Liver (tissue), 9 donors: ENCODE measurements around the gene NELFCD. TPM values are rescaled to one million over a fixed set of nuclear protein-coding genes. Genes with fewer than 3 reads are reported as not detected.

Source experiments
- DNase-seq: peaks from one replicate; pipeline ENCODE4 v3.0.0-alpha.2; 2017; ENCODE audit warnings: low spot score
- H3K27ac ChIP-seq, 2 donors: one replicate each; pipeline ENCODE4 v1.7.0; 2013; ENCODE audit warnings: inconsistent platforms in 2 of 2, low read length in 2 of 2, control low read depth in 1 of 2, low read depth in 1 of 2, mild to moderate bottlenecking in 1 of 2
- H3K27me3 ChIP-seq, 4 donors: one replicate each; pipeline versions ENCODE4 v1.6.1 to v1.7.0; 2013; ENCODE audit warnings: low read length in 3 of 4, inconsistent platforms in 1 of 4, mild to moderate bottlenecking in 1 of 4, moderate library complexity in 1 of 4; ENCODE audit not compliant: control insufficient read depth in 4 of 4, insufficient read depth in 4 of 4
- H3K36me3 ChIP-seq, 4 donors: one replicate each; pipeline versions ENCODE4 v1.6.1 to v1.7.0; 2013; ENCODE audit warnings: low read length in 3 of 4, mild to moderate bottlenecking in 3 of 4, low read depth in 1 of 4, moderate library complexity in 1 of 4; ENCODE audit not compliant: control insufficient read depth in 4 of 4, insufficient read depth in 3 of 4
- H3K4me1 ChIP-seq, 4 donors: one replicate each; pipeline versions ENCODE4 v1.6.1 to v1.7.0; 2013; ENCODE audit warnings: low read length in 3 of 4, mild to moderate bottlenecking in 3 of 4, moderate library complexity in 1 of 4; ENCODE audit not compliant: control insufficient read depth in 4 of 4, insufficient read depth in 4 of 4
- H3K4me3 ChIP-seq, 3 donors: one replicate each; pipeline versions ENCODE4 v1.6.1 to v1.7.0; 2013; ENCODE audit warnings: low read length in 3 of 3, control low read depth in 1 of 3, low read depth in 1 of 3, mild to moderate bottlenecking in 1 of 3
- H3K9ac ChIP-seq, 2 donors: one replicate each; pipeline ENCODE4 v1.7.0; 2013; ENCODE audit warnings: low read length in 2 of 2, mild to moderate bottlenecking in 2 of 2, moderate library complexity in 2 of 2, control low read depth in 1 of 2, low read depth in 1 of 2
- H3K9me3 ChIP-seq, 4 donors: one replicate each; pipeline versions ENCODE4 v1.6.1 to v1.7.0; 2013; ENCODE audit warnings: low read length in 3 of 4; ENCODE audit not compliant: control insufficient read depth in 4 of 4
- EGR1 ChIP-seq, 2 donors: IDR thresholded peaks; 2 replicates each; pipeline ENCODE4 v1.6.1; 2016 to 2018; ENCODE audit warnings: antibody characterized with exemption in 2 of 2, low read depth in 2 of 2
- FOXA1 ChIP-seq: IDR thresholded peaks from 2 replicates; pipeline ENCODE4 v1.6.1; 2016; ENCODE audit warnings: antibody characterized with exemption
- FOXA2 ChIP-seq: IDR thresholded peaks from 2 replicates; pipeline ENCODE4 v1.6.1; 2016; ENCODE audit warnings: antibody characterized with exemption
- GABPA ChIP-seq, 2 donors: IDR thresholded peaks in 1 of 2; conservative IDR thresholded peaks in 1 of 2; 2 replicates each; pipeline ENCODE4 v1.6.1; 2016; ENCODE audit warnings: antibody characterized with exemption in 2 of 2, mild to moderate bottlenecking in 1 of 2, moderate library complexity in 1 of 2
- HNF4A ChIP-seq, 2 donors: conservative IDR thresholded peaks; 2 replicates each; pipeline ENCODE4 v1.6.1; 2016; ENCODE audit warnings: antibody characterized with exemption in 2 of 2, mild to moderate bottlenecking in 2 of 2
- HNF4G ChIP-seq: IDR thresholded peaks from 2 replicates; pipeline ENCODE4 v1.6.1; 2016; ENCODE audit warnings: antibody characterized with exemption
- JUND ChIP-seq, 2 donors: IDR thresholded peaks; 2 replicates each; pipeline ENCODE4 v1.6.1; 2016; ENCODE audit warnings: antibody characterized with exemption in 2 of 2
- NR2F2 ChIP-seq: IDR thresholded peaks from 2 replicates; pipeline ENCODE4 v1.6.1; 2016; ENCODE audit warnings: antibody characterized with exemption
- RAD21 ChIP-seq, 2 donors: IDR thresholded peaks; 2 replicates each; pipeline ENCODE4 v1.6.1; 2016; ENCODE audit warnings: antibody characterized with exemption in 2 of 2, mild to moderate bottlenecking in 2 of 2
- RXRA ChIP-seq, 2 donors: IDR thresholded peaks; 2 replicates each; pipeline ENCODE4 v1.6.1; 2017 to 2018; ENCODE audit warnings: antibody characterized with exemption in 2 of 2, mild to moderate bottlenecking in 1 of 2
- SP1 ChIP-seq: IDR thresholded peaks from 2 replicates; pipeline ENCODE4 v1.6.1; 2018; ENCODE audit warnings: antibody characterized with exemption, mild to moderate bottlenecking
- TAF1 ChIP-seq: conservative IDR thresholded peaks from 2 replicates; pipeline ENCODE4 v1.6.1; 2016; ENCODE audit warnings: antibody characterized with exemption, mild to moderate bottlenecking
- YY1 ChIP-seq: IDR thresholded peaks from 2 replicates; pipeline ENCODE4 v1.6.1; 2016; ENCODE audit warnings: antibody characterized with exemption, mild to moderate bottlenecking
- WGBS: extraction: QIAGEN DNeasy Blood & Tissue Kit; methylation state at CpG from one replicate; pipeline ENCODE4 v1.1.7; 2013; 5-methylcytosine and 5-hydroxymethylcytosine counted together
- polyA plus RNA-seq, 2 donors: library from polyadenylated mRNA; stranded (reverse) in 1 of 2; unstranded in 1 of 2; fragments of 200-250 nt in 1 of 2; fragments of >200 nt in 1 of 2; fragmentation: Nextera tagmentation in 1 of 2; extraction: Ambion mirVana in 1 of 2; gene quantifications; one replicate each; pipeline versions ENCODE4 v1.2.1 to v1.2.3, GENCODE V29; 2013 to 2015
- total RNA-seq, 2 donors: library from RNA; depleted of rRNA; stranded (reverse); fragments of >200 nt; gene quantifications; one replicate each; pipeline ENCODE4 v1.2.3, GENCODE V29; 2014
- TF ChIP-seq, protein P1 (sequence below): IDR thresholded peaks from 2 replicates; pipeline ENCODE4 v1.6.1; 2016; ENCODE audit warnings: antibody characterized with exemption
- TF ChIP-seq, protein P2 (sequence below): IDR thresholded peaks from 2 replicates; pipeline ENCODE4 v1.6.1; 2016; ENCODE audit warnings: antibody characterized with exemption
- TF ChIP-seq, protein P3 (sequence below): IDR thresholded peaks from 2 replicates; pipeline ENCODE4 v1.6.1; 2016; ENCODE audit warnings: antibody characterized with exemption
- TF ChIP-seq, protein P4 (sequence below): fragments of 150-350 bp; IDR thresholded peaks from 2 replicates; pipeline ENCODE4 v1.5.1; 2017; ENCODE audit warnings: improper control_type of control experiment, low read depth, low read length; ENCODE audit not compliant: missing input control
- TF ChIP-seq, protein P5 (sequence below): IDR thresholded peaks from 2 replicates; pipeline ENCODE4 v1.6.1; 2016; ENCODE audit warnings: antibody characterized with exemption, mild to moderate bottlenecking
- donor health status: healthy.
- donor health status: healthy.
- donor health status: healthy.
- donor health status: healthy.
- donor health status: healthy.

NELFCD gene
- total and polyA plus RNA-seq, 4 donors: 28.1 to 39.8 (median 37.0) TPM

DNA sequence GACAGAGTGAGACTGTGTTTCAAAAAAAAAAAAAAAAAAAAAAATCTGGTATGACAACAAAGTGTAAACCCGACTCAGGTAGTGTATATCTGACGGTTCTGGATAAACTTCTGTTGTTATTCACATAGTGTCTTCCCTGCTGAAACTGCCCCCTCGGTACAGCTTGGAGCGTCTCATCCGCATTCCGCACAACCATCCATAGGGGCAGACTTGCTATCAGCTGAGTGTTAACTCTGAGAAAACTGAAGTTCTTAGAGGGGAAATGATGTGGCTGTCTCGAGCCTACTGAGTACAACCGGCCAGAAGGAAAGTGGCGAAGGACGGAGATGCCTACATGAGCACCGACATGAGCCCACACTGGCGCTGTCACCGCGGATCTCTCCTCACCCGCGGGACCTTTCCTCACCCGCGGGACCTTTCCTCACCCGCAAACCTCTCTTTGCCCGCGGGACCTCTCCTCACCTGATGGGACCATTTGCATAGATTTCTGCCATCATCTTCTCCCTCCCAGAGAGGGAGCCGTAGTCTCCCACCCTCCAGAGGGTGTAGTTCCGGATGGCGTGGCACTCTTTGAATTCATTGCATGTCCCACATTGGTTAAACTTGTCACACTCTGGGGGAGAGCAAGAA, 16.2 kb downstream of the NELFCD start:
- peaks cover 20 to 42% (median 34%) of the 10 kb centered on the region in 4 donors for H3K4me1 ChIP-seq
- no peaks in the 10 kb centered on the region for H3K27me3 ChIP-seq
- H3K36me3 ChIP-seq: peaks cover 19 to 40% (median 28%) of the 10 kb centered on the region in 4 donors
- WGBS: 94% methylated on average over 24 of the region's 24 CpGs
- TF ChIP-seq GABPA (IDR thresholded peaks at IDR 0.05 in 1 of 2, conservative IDR thresholded peaks at IDR 0.05 in 1 of 2) (no peak), FOXA2 (no peak), HNF4A (conservative IDR thresholded peaks at IDR 0.05) (no peak), EGR1 (IDR thresholded peaks at IDR 0.05; ENCODE audit: low read depth in 2 of 2) (no peak), TAF1 (no peak), SP1 (no peak), RAD21 (IDR thresholded peaks at IDR 0.05) (no peak), RXRA (IDR thresholded peaks at IDR 0.05) (no peak), YY1 (no peak), HNF4G (no peak), NR2F2 (no peak), JUND (IDR thresholded peaks at IDR 0.05) (no peak)
- TF ChIP-seq, protein P1, sequence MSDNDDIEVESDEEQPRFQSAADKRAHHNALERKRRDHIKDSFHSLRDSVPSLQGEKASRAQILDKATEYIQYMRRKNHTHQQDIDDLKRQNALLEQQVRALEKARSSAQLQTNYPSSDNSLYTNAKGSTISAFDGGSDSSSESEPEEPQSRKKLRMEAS: no peak
- TF ChIP-seq, protein P2, sequence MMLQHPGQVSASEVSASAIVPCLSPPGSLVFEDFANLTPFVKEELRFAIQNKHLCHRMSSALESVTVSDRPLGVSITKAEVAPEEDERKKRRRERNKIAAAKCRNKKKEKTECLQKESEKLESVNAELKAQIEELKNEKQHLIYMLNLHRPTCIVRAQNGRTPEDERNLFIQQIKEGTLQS: no peak
- TF ChIP-seq, protein P3, sequence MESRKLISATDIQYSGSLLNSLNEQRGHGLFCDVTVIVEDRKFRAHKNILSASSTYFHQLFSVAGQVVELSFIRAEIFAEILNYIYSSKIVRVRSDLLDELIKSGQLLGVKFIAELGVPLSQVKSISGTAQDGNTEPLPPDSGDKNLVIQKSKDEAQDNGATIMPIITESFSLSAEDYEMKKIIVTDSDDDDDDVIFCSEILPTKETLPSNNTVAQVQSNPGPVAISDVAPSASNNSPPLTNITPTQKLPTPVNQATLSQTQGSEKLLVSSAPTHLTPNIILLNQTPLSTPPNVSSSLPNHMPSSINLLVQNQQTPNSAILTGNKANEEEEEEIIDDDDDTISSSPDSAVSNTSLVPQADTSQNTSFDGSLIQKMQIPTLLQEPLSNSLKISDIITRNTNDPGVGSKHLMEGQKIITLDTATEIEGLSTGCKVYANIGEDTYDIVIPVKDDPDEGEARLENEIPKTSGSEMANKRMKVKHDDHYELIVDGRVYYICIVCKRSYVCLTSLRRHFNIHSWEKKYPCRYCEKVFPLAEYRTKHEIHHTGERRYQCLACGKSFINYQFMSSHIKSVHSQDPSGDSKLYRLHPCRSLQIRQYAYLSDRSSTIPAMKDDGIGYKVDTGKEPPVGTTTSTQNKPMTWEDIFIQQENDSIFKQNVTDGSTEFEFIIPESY: no peak
- H3K9ac ChIP-seq: no peak overlapping the region
- H3K27ac ChIP-seq: peak overlapping the region in 1 of 2 donors; percentile 98
- DNase-seq: no peak
- no peak overlapping the region for H3K4me3 ChIP-seq
- H3K9me3 ChIP-seq: no peaks in the 10 kb centered on the region

DNA sequence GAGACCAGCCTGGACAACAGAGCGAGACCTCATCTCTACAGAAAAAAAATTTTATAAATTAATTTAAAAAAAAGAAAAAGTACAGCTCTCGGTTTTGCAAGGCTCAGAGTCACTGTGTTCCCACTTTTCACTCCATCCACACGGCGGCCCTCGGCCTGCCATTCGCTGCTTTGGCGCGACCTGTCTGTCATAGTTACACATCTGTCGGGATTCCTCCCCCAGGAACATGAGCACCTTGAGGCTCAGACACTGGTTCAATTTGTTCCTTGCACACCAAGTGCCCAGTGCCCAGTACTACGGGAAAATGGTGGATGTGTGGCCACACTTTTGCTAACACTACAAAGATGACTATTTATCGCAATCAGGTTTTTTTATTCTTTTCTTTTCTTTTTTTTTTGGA, 17.6 kb downstream of the NELFCD start:
- TF ChIP-seq SP1: no peak
- TF ChIP-seq GABPA (IDR thresholded peaks at IDR 0.05 in 1 of 2, conservative IDR thresholded peaks at IDR 0.05 in 1 of 2): no peak
- no peak for TF ChIP-seq FOXA2
- TF ChIP-seq, protein P3: no peak
- TF ChIP-seq, protein P4, sequence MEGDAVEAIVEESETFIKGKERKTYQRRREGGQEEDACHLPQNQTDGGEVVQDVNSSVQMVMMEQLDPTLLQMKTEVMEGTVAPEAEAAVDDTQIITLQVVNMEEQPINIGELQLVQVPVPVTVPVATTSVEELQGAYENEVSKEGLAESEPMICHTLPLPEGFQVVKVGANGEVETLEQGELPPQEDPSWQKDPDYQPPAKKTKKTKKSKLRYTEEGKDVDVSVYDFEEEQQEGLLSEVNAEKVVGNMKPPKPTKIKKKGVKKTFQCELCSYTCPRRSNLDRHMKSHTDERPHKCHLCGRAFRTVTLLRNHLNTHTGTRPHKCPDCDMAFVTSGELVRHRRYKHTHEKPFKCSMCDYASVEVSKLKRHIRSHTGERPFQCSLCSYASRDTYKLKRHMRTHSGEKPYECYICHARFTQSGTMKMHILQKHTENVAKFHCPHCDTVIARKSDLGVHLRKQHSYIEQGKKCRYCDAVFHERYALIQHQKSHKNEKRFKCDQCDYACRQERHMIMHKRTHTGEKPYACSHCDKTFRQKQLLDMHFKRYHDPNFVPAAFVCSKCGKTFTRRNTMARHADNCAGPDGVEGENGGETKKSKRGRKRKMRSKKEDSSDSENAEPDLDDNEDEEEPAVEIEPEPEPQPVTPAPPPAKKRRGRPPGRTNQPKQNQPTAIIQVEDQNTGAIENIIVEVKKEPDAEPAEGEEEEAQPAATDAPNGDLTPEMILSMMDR: no peak
- no peak for TF ChIP-seq HNF4A (conservative IDR thresholded peaks at IDR 0.05)
- TF ChIP-seq, protein P1: no peak
- TF ChIP-seq FOXA1: no peak
- no peak for TF ChIP-seq NR2F2
- no peak for TF ChIP-seq EGR1 (IDR thresholded peaks at IDR 0.05; ENCODE audit: low read depth in 2 of 2)
- TF ChIP-seq, protein P5, sequence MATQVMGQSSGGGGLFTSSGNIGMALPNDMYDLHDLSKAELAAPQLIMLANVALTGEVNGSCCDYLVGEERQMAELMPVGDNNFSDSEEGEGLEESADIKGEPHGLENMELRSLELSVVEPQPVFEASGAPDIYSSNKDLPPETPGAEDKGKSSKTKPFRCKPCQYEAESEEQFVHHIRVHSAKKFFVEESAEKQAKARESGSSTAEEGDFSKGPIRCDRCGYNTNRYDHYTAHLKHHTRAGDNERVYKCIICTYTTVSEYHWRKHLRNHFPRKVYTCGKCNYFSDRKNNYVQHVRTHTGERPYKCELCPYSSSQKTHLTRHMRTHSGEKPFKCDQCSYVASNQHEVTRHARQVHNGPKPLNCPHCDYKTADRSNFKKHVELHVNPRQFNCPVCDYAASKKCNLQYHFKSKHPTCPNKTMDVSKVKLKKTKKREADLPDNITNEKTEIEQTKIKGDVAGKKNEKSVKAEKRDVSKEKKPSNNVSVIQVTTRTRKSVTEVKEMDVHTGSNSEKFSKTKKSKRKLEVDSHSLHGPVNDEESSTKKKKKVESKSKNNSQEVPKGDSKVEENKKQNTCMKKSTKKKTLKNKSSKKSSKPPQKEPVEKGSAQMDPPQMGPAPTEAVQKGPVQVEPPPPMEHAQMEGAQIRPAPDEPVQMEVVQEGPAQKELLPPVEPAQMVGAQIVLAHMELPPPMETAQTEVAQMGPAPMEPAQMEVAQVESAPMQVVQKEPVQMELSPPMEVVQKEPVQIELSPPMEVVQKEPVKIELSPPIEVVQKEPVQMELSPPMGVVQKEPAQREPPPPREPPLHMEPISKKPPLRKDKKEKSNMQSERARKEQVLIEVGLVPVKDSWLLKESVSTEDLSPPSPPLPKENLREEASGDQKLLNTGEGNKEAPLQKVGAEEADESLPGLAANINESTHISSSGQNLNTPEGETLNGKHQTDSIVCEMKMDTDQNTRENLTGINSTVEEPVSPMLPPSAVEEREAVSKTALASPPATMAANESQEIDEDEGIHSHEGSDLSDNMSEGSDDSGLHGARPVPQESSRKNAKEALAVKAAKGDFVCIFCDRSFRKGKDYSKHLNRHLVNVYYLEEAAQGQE: no peak
- no peak for TF ChIP-seq RAD21 (IDR thresholded peaks at IDR 0.05)
- TF ChIP-seq YY1: no peak
- no peak overlapping the region for H3K4me3 ChIP-seq
- no peak overlapping the region for H3K27ac ChIP-seq
- H3K9me3 ChIP-seq: no peaks in the 10 kb centered on the region
- H3K4me1 ChIP-seq: peaks cover 16 to 35% (median 27%) of the 10 kb centered on the region in 4 donors
- DNase-seq: no peak
- H3K9ac ChIP-seq: no peak overlapping the region
- peaks cover 21 to 37% (median 27%) of the 10 kb centered on the region in 4 donors for H3K36me3 ChIP-seq
- no peaks in the 10 kb centered on the region for H3K27me3 ChIP-seq
- 97% methylated on average over 11 of the region's 11 CpGs for WGBS
